K562 (cell line): ENCODE results near the gene APOBEC3G. TPM values are rescaled to one million over a fixed set of nuclear protein-coding genes. Genes with fewer than 3 reads are reported as not detected.

ENCODE experiments used
- ATAC-seq: fragments of 200-7000 bp; cut with Tn5 transposase; 3 replicates; pipeline ENCODE4 v1.9.1; 2020; ENCODE audit warnings: moderate library complexity
- BruUV-seq: library from RNA; stranded (reverse); fragments of 400-500 nt; replicated peaks from 2 replicates; lab custom pipeline; 2021; lab: Mats Ljungman, UMichigan
- CTCF ChIA-PET: fragments of 300-600 bp; formaldehyde crosslinking; extraction: SDS; loops from one replicate; lab custom pipeline; 2021; ENCODE audit warnings: low intra/inter-chr PET ratio; lab: Yijun Ruan, JAX
- POLR2A ChIA-PET: fragments of 300-600, 350-650 bp; sonication (Branson Sonifier 250); formaldehyde crosslinking; extraction: SDS; loops from one replicate; lab custom pipeline; 2021; ENCODE audit warnings: antibody characterized with exemption, inconsistent platforms; lab: Yijun Ruan, JAX
- DNase-seq, 4 experiments: peaks; one replicate each; pipeline versions ENCODE4 v3.0.0 to v3.0.0-alpha.2; 2011 to 2018; ENCODE audit warnings: low spot score in 3 of 4, mixed read lengths in 3 of 4; ENCODE audit errors: extremely low read depth in 1 of 4
- FAIRE-seq: peaks from 2 replicates; lab custom pipeline; 2011; peaks lifted over from hg19 to GRCh38; lab: Jason Lieb, UNC
- H2AFZ ChIP-seq: 2 replicates; pipeline ENCODE4 v1.6.0; 2011; ENCODE audit warnings: low read depth, low read length, control low read depth, inconsistent platforms
- H3K27ac ChIP-seq: fragments of 200-600 bp; 3 replicates; pipeline ENCODE4 v1.8.0; 2011; ENCODE audit warnings: low read depth, mild to moderate bottlenecking, control low read depth, inconsistent platforms, low read length, moderate library complexity, mixed read lengths; ENCODE audit errors: extremely low read depth
- H3K27me3 ChIP-seq, 2 experiments: fragments of 300-600 bp in 1 of 2; 2 replicates in 1 of 2; 3 replicates in 1 of 2; pipeline versions ENCODE4 v1.6.0 to v1.8.0; 2011; ENCODE audit warnings: inconsistent platforms in 2 of 2, low read length in 2 of 2, mild to moderate bottlenecking in 1 of 2, mixed read lengths in 1 of 2, moderate library complexity in 1 of 2; ENCODE audit not compliant: control insufficient read depth in 2 of 2, insufficient read depth in 2 of 2
- H3K36me3 ChIP-seq: fragments of 300-600 bp; 3 replicates; pipeline ENCODE4 v1.8.0; 2011; ENCODE audit warnings: mild to moderate bottlenecking, low read length, inconsistent platforms; ENCODE audit not compliant: control insufficient read depth, insufficient read depth
- H3K4me1 ChIP-seq, 2 experiments: fragments of 200-600 bp in 1 of 2; replicated peaks in 1 of 2; 2 replicates in 1 of 2; 3 replicates in 1 of 2; pipeline versions ENCODE4 v1.5.1 to v1.8.0; 2011; ENCODE audit warnings: inconsistent platforms in 2 of 2, low read length in 2 of 2, mild to moderate bottlenecking in 1 of 2, mixed read lengths in 1 of 2, moderate library complexity in 1 of 2; ENCODE audit not compliant: control insufficient read depth in 2 of 2, insufficient read depth in 2 of 2
- H3K4me2 ChIP-seq: 2 replicates; pipeline ENCODE4 v1.6.1; 2011; ENCODE audit warnings: low read length, control low read depth, inconsistent platforms, mixed read lengths; ENCODE audit not compliant: insufficient read depth
- H3K4me3 ChIP-seq: fragments of 200-600 bp; sonication (generic), shearing (Covaris generic); 2 replicates; pipeline ENCODE4 v1.5.1; 2016; ENCODE audit warnings: control low read depth, inconsistent platforms
- H3K79me2 ChIP-seq: fragments of 200-600 bp; 3 replicates; pipeline ENCODE4 v1.8.0; 2011; ENCODE audit warnings: low read length, inconsistent platforms; ENCODE audit not compliant: control insufficient read depth, insufficient read depth
- H3K9ac ChIP-seq, 2 experiments: 2 replicates each; pipeline versions ENCODE4 v1.6.0 to v1.6.1; 2011; ENCODE audit warnings: low read depth in 2 of 2, low read length in 2 of 2, control low read depth in 1 of 2, inconsistent platforms in 1 of 2, mild to moderate bottlenecking in 1 of 2, mixed read lengths in 1 of 2; ENCODE audit not compliant: insufficient read depth in 1 of 2
- H3K9me1 ChIP-seq: one replicate; pipeline ENCODE4 v1.6.0; 2011; ENCODE audit warnings: inconsistent platforms, mild to moderate bottlenecking, low read length, moderate library complexity; ENCODE audit not compliant: control insufficient read depth, insufficient read depth
- H3K9me3 ChIP-seq: replicated peaks from 2 replicates; pipeline ENCODE4 v1.5.1; 2011; ENCODE audit warnings: low read depth, low read length, inconsistent platforms; ENCODE audit not compliant: control insufficient read depth, insufficient read depth
- H4K20me1 ChIP-seq: replicated peaks from 2 replicates; pipeline ENCODE4 v1.6.1; 2011; ENCODE audit warnings: low read length, inconsistent platforms, mixed read lengths; ENCODE audit not compliant: control insufficient read depth, insufficient read depth
- POLR2G ChIP-seq: fragments of 200-400 bp; formaldehyde crosslinking; IDR thresholded peaks from 2 replicates; pipeline ENCODE4 v1.6.1; 2017; ENCODE audit warnings: low read depth, mild to moderate bottlenecking, antibody characterized with exemption, low read length, moderate library complexity
- WGBS: fragments of 100-300 bp; shearing (Covaris generic); methylation state at CpG from one replicate; pipeline ENCODE4 v1.1.6; 2016; ENCODE audit warnings: low coverage, mixed read lengths; ENCODE audit not compliant: insufficient coverage; ENCODE audit errors: missing lambda C conversion rate; 5-methylcytosine and 5-hydroxymethylcytosine counted together
- in situ Hi-C: fragments of 300-500 bp; cut with MboI; formaldehyde crosslinking; loops from 4 replicates; pipeline ENCODE4 v1.15.0; 2018; ENCODE audit warnings: inconsistent platforms, mixed read lengths
- intact Hi-C: fragments of 100-400 bp; cut with micrococcal nuclease; formaldehyde crosslinking; loops from 2 replicates; pipeline ENCODE4 v1.14.2; 2022
- polyA plus RNA-seq, 8 experiments: library from polyadenylated mRNA; depleted of rRNA in 4 of 8; stranded (reverse) in 5 of 8; unstranded in 3 of 8; fragments of >200 nt; fragmentation: Nextera tagmentation in 2 of 8; fragmentation: Illumina TruSeq in 1 of 8; extraction: Ambion mirVana in 2 of 8; extraction: Trizol in 1 of 8; gene quantifications; 2 replicates each; pipeline versions ENCODE4 v1.2.1 to v1.2.3, GENCODE V29; 2011 to 2014; ENCODE audit warnings: inconsistent platforms in 1 of 8, missing spikeins in 1 of 8
- total RNA-seq, 7 experiments: library from RNA; depleted of rRNA in 6 of 7; stranded (reverse); fragments of >200 nt in 6 of 7; fragmentation: Illumina TruSeq in 2 of 7; extraction: Trizol in 2 of 7; gene quantifications; 2 replicates each; pipeline versions ENCODE4 v1.2.1 to v1.2.3, GENCODE V29; 2011 to 2021; ENCODE audit warnings: low replicate concordance in 1 of 7
- TF ChIP-seq, protein P1 (sequence below): fragments of 200-600 bp; sonication (generic); IDR thresholded peaks from one replicate; pipeline ENCODE4 v1.6.1; 2012; ENCODE audit warnings: mild to moderate bottlenecking, low read depth, low read length, inconsistent platforms
- TF ChIP-seq, protein P2 (sequence below): fragments of 450-650 bp; formaldehyde crosslinking; IDR thresholded peaks from 2 replicates; pipeline ENCODE4 v1.4.0; 2022; ENCODE audit warnings: missing genetic modification characterization

The APOBEC3G gene
- total and polyA plus RNA-seq, 9 of the 15 experiments (the other 6 are each of a cell fraction or from before 2014, with no cell fraction given) = 5.2 to 20.8 (median 11.4) TPM

DNA sequence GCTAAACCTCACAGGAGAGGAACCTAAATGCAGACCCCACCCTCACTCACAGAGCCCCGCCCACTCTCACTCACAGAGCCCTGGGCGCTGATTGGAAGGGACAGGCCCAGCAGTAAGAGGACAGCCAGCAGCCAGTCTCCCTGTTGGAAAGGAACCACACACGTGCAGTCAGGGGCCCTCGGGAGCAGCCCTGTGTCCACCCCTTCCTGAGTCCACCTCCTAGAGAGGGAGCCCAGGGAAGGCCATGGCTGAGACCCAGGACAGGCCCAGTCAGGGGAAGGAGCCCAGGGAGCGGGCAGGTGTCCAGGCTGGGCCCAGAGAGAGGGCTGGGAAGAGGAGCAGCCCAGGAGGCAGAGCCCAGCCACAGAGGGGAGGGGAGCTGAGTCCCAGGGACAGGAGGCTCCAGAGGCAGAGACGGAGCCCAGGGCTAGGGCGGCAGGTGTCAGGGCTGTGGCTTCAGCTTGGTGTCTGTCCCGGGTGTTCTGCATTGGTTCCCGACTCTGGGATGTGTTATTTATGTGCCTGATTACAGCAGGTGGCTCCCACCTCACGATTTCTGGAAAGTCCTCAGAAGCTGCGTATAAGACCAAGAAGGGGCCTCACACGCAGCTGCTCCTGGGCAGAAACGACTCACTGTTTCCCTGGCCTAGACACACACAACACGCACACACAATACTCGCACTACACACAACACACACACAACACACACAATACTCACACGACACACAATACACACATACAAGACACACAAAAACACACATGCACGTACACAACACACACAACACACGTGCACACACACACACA, 11.0 kb downstream of the APOBEC3G start:
- Histone ChIP-seq H3K4me3 (no peak overlapping the region), H2AFZ (peak overlapping the region; percentile 68; the same call in 1 of the 2 replicates), H3K9me3 (no peaks in the 10 kb centered on the region), H3K27ac (no peak overlapping the region), H3K27me3 (no peaks in the 10 kb centered on the region), H3K9me1 (no peaks in the 10 kb centered on the region), H3K9ac (peak overlapping the region in 1 of 2 experiments; percentile 43; a peak in 1 of 4 replicates), H4K20me1 (no peaks in the 10 kb centered on the region), H3K79me2 (no peaks in the 10 kb centered on the region), H3K4me2 (no peak overlapping the region), H3K36me3 (no peaks in the 10 kb centered on the region), H3K4me1 (peaks cover 2 to 25% of the 10 kb centered on the region in 2 experiments; a peak in 4 of 5 replicates)
- POLR2A ChIA-PET = interaction anchor here (0.6 kb wide), 1 partner anchor 11 kb away, joined by 3 read pairs; no protein-coding TSS in a partner anchor
- DNase-seq (peak in 3 of 4 experiments; percentile 16 to 34 (median 24)), FAIRE-seq (peak; percentile 46), ATAC-seq (peak; percentile 87)
- no TSS peak for BruUV-seq
- TF ChIP-seq, protein P1, sequence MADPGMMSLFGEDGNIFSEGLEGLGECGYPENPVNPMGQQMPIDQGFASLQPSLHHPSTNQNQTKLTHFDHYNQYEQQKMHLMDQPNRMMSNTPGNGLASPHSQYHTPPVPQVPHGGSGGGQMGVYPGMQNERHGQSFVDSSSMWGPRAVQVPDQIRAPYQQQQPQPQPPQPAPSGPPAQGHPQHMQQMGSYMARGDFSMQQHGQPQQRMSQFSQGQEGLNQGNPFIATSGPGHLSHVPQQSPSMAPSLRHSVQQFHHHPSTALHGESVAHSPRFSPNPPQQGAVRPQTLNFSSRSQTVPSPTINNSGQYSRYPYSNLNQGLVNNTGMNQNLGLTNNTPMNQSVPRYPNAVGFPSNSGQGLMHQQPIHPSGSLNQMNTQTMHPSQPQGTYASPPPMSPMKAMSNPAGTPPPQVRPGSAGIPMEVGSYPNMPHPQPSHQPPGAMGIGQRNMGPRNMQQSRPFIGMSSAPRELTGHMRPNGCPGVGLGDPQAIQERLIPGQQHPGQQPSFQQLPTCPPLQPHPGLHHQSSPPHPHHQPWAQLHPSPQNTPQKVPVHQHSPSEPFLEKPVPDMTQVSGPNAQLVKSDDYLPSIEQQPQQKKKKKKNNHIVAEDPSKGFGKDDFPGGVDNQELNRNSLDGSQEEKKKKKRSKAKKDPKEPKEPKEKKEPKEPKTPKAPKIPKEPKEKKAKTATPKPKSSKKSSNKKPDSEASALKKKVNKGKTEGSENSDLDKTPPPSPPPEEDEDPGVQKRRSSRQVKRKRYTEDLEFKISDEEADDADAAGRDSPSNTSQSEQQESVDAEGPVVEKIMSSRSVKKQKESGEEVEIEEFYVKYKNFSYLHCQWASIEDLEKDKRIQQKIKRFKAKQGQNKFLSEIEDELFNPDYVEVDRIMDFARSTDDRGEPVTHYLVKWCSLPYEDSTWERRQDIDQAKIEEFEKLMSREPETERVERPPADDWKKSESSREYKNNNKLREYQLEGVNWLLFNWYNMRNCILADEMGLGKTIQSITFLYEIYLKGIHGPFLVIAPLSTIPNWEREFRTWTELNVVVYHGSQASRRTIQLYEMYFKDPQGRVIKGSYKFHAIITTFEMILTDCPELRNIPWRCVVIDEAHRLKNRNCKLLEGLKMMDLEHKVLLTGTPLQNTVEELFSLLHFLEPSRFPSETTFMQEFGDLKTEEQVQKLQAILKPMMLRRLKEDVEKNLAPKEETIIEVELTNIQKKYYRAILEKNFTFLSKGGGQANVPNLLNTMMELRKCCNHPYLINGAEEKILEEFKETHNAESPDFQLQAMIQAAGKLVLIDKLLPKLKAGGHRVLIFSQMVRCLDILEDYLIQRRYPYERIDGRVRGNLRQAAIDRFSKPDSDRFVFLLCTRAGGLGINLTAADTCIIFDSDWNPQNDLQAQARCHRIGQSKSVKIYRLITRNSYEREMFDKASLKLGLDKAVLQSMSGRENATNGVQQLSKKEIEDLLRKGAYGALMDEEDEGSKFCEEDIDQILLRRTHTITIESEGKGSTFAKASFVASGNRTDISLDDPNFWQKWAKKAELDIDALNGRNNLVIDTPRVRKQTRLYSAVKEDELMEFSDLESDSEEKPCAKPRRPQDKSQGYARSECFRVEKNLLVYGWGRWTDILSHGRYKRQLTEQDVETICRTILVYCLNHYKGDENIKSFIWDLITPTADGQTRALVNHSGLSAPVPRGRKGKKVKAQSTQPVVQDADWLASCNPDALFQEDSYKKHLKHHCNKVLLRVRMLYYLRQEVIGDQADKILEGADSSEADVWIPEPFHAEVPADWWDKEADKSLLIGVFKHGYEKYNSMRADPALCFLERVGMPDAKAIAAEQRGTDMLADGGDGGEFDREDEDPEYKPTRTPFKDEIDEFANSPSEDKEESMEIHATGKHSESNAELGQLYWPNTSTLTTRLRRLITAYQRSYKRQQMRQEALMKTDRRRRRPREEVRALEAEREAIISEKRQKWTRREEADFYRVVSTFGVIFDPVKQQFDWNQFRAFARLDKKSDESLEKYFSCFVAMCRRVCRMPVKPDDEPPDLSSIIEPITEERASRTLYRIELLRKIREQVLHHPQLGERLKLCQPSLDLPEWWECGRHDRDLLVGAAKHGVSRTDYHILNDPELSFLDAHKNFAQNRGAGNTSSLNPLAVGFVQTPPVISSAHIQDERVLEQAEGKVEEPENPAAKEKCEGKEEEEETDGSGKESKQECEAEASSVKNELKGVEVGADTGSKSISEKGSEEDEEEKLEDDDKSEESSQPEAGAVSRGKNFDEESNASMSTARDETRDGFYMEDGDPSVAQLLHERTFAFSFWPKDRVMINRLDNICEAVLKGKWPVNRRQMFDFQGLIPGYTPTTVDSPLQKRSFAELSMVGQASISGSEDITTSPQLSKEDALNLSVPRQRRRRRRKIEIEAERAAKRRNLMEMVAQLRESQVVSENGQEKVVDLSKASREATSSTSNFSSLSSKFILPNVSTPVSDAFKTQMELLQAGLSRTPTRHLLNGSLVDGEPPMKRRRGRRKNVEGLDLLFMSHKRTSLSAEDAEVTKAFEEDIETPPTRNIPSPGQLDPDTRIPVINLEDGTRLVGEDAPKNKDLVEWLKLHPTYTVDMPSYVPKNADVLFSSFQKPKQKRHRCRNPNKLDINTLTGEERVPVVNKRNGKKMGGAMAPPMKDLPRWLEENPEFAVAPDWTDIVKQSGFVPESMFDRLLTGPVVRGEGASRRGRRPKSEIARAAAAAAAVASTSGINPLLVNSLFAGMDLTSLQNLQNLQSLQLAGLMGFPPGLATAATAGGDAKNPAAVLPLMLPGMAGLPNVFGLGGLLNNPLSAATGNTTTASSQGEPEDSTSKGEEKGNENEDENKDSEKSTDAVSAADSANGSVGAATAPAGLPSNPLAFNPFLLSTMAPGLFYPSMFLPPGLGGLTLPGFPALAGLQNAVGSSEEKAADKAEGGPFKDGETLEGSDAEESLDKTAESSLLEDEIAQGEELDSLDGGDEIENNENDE = no peak
- TF ChIP-seq, protein P2, sequence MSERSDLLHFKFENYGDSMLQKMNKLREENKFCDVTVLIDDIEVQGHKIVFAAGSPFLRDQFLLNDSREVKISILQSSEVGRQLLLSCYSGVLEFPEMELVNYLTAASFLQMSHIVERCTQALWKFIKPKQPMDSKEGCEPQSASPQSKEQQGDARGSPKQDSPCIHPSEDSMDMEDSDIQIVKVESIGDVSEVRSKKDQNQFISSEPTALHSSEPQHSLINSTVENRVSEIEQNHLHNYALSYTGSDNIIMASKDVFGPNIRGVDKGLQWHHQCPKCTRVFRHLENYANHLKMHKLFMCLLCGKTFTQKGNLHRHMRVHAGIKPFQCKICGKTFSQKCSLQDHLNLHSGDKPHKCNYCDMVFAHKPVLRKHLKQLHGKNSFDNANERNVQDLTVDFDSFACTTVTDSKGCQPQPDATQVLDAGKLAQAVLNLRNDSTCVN (CRISPR knock-in tag) = peak; percentile 50; the same call in 1 of the 2 replicates
- TF ChIP-seq POLR2G = 0 out of 2 replicates have a peak, but pooled peaks have one; percentile 22
- in situ Hi-C loops = no loop called here
- CTCF ChIA-PET = no interaction called here
- intact Hi-C loops = no loop called here
- WGBS = 38% methylated on average over 9 of the region's 18 CpGs
